ENCODE results near the gene FXYD7. TPM values are rescaled to one million over a fixed set of nuclear protein-coding genes. Genes with fewer than 3 reads are reported as not detected.

Gene FXYD7
- total and polyA plus RNA-seq, 2 of the 13 experiments (the other 11 are each of a cell fraction or from before 2014, with no cell fraction given), result 0.55 TPM; not detected in 1

- TF ChIP-seq PATZ1 (CRISPR knock-in tag; IDR thresholded peaks at IDR 0.05) (peak; percentile 50; the same call in 1 of the 2 replicates), RAD21 (CRISPR knock-in tag; IDR thresholded peaks at IDR 0.05) (peak; percentile 69), ARID4A (CRISPR knock-in tag; IDR thresholded peaks at IDR 0.05; ENCODE audit: borderline replicate concordance) (peak; percentile 26; the same call in 1 of the 2 replicates), ZMYM3 (CRISPR knock-in tag; IDR thresholded peaks at IDR 0.05) (peak; percentile 25; the same call in 1 of the 2 replicates), E2F5 (CRISPR knock-in tag; conservative IDR thresholded peaks at IDR 0.05) (no peak), SRSF1 (optimal IDR thresholded peaks at IDR 0.05; ENCODE audit: low read depth, low read length) (peak; percentile 21), MEF2D (CRISPR knock-in tag; IDR thresholded peaks at IDR 0.05) (peak; percentile 51; the same call in 1 of the 2 replicates), ZNF629 (CRISPR knock-in tag; conservative IDR thresholded peaks at IDR 0.05) (no peak), MXD1 (CRISPR knock-in tag; IDR thresholded peaks at IDR 0.05) (no peak), ZNF879 (CRISPR knock-in tag; IDR thresholded peaks at IDR 0.05) (no peak), ZNF230 (CRISPR knock-in tag; IDR thresholded peaks at IDR 0.05) (no peak), SP1 (IDR thresholded peaks at IDR 0.05) (no peak), SP1 (CRISPR knock-in tag; IDR thresholded peaks at IDR 0.05) (no peak), YEATS4 (CRISPR knock-in tag; IDR thresholded peaks at IDR 0.05; ENCODE audit: borderline replicate concordance) (no peak), ARID2 (CRISPR knock-in tag; IDR thresholded peaks at IDR 0.05; ENCODE audit: borderline replicate concordance) (no peak), ZNF549 (CRISPR knock-in tag; IDR thresholded peaks at IDR 0.05) (no peak), ZNF414 (CRISPR knock-in tag; IDR thresholded peaks at IDR 0.05) (0 out of 2 replicates have a peak, but pooled peaks have one; percentile 39)
These were observed 28.5 kb upstream of the FXYD7 start (continued) for GRCh38 chr19:35114353-35115176.

Measured in HepG2 (cell line).